H1 (cell line): ENCODE results near the gene MRPL33. TPM values are rescaled to one million over a fixed set of nuclear protein-coding genes. Genes with fewer than 3 reads are reported as not detected.

Source experiments
- CTCF ChIA-PET: fragments of 300-600 bp; sonication (Branson Sonifier 250); formaldehyde crosslinking; loops from one replicate; lab custom pipeline; 2021; ENCODE audit not compliant: partially characterized antibody; lab: Charles Lee
- POLR2A ChIA-PET: fragments of 300-600 bp; sonication (Branson Sonifier 250); formaldehyde crosslinking; loops from one replicate; lab custom pipeline; 2021; ENCODE audit warnings: inconsistent platforms; ENCODE audit not compliant: partially characterized antibody; lab: Charles Lee
- DNase-seq, 2 experiments: peaks; one replicate each; pipeline versions ENCODE4 v3.0.0 to v3.0.0-alpha.2; 2010 to 2022; ENCODE audit warnings: low spot score in 2 of 2, low read depth in 1 of 2, mixed read lengths in 1 of 2
- FAIRE-seq: peaks from 2 replicates; lab custom pipeline; 2011; peaks lifted over from hg19 to GRCh38; lab: Jason Lieb, UNC
- H2AFZ ChIP-seq: 2 replicates; pipeline ENCODE4 v1.8.1; 2012; ENCODE audit warnings: low read length, inconsistent platforms
- H2AK5ac ChIP-seq: 2 replicates; pipeline ENCODE4 v1.6.1; 2013; ENCODE audit warnings: low read depth, low read length
- H2BK120ac ChIP-seq: replicated peaks from 2 replicates; pipeline ENCODE3; 2013; ENCODE audit warnings: low read depth, low read length, inconsistent platforms
- H2BK12ac ChIP-seq: 2 replicates; pipeline ENCODE4 v1.6.1; 2013; ENCODE audit warnings: low read depth, low read length
- H2BK15ac ChIP-seq: 2 replicates; pipeline ENCODE4 v1.6.1; 2013; ENCODE audit warnings: low read length
- H2BK20ac ChIP-seq: 2 replicates; pipeline ENCODE4 v1.6.1; 2013; ENCODE audit warnings: low read length
- H2BK5ac ChIP-seq: 2 replicates; pipeline ENCODE4 v1.6.1; 2013; ENCODE audit warnings: low read depth, low read length
- H3K14ac ChIP-seq: 2 replicates; pipeline ENCODE4 v1.6.1; 2013; ENCODE audit warnings: inconsistent platforms; ENCODE audit not compliant: insufficient read length
- H3K18ac ChIP-seq: 2 replicates; pipeline ENCODE4 v1.6.1; 2013; ENCODE audit warnings: low read length; ENCODE audit errors: extremely low read depth
- H3K23ac ChIP-seq: 2 replicates; pipeline ENCODE4 v1.6.1; 2013; ENCODE audit warnings: inconsistent platforms; ENCODE audit not compliant: insufficient read length
- H3K23me2 ChIP-seq: 2 replicates; pipeline ENCODE4 v1.6.1; 2013; ENCODE audit warnings: low read depth, low read length
- H3K27ac ChIP-seq: 2 replicates; pipeline ENCODE4 v1.6.1; 2011; ENCODE audit warnings: low read depth, low read length, inconsistent platforms
- H3K27me3 ChIP-seq, 4 experiments: replicated peaks in 1 of 4; 1 replicate in 1 of 4; 2 replicates in 3 of 4; pipeline versions ENCODE4 v1.6.1 to v1.8.1; 2011 to 2013; ENCODE audit warnings: low read length in 3 of 4, mild to moderate bottlenecking in 3 of 4, inconsistent platforms in 2 of 4, mixed read lengths in 2 of 4, moderate library complexity in 1 of 4; ENCODE audit not compliant: control insufficient read depth in 3 of 4, insufficient read depth in 3 of 4; ENCODE audit errors: extremely low read depth in 1 of 4
- H3K36me3 ChIP-seq, 4 experiments: 2 replicates each; pipeline versions ENCODE4 v1.6.1 to v1.8.1; 2011 to 2013; ENCODE audit warnings: mild to moderate bottlenecking in 4 of 4, low read length in 3 of 4, moderate library complexity in 2 of 4, control low read depth in 1 of 4, inconsistent platforms in 1 of 4; ENCODE audit not compliant: insufficient read depth in 4 of 4, control insufficient read depth in 2 of 4
- H3K4ac ChIP-seq: replicated peaks from 2 replicates; pipeline ENCODE3; 2013; ENCODE audit warnings: low read length, low read depth, mixed read lengths, inconsistent platforms; ENCODE audit not compliant: insufficient read length
- H3K4me1 ChIP-seq, 4 experiments: replicated peaks in 1 of 4; 1 replicate in 1 of 4; 2 replicates in 3 of 4; pipeline versions ENCODE4 v1.6.1 to v1.8.1; 2011 to 2013; ENCODE audit warnings: low read length in 3 of 4, inconsistent platforms in 2 of 4, mixed read lengths in 1 of 4; ENCODE audit not compliant: insufficient read depth in 4 of 4, control insufficient read depth in 3 of 4
- H3K4me2 ChIP-seq, 2 experiments: 2 replicates each; pipeline versions ENCODE4 v1.6.1 to v1.8.1; 2011 to 2013; ENCODE audit warnings: low read depth in 2 of 2, low read length in 2 of 2, control low read depth in 1 of 2, inconsistent platforms in 1 of 2, mild to moderate bottlenecking in 1 of 2; ENCODE audit not compliant: insufficient read depth in 1 of 2
- H3K4me3 ChIP-seq, 4 experiments: fragments of 200-600, 300-600 bp in 1 of 4; sonication (generic), shearing (Covaris generic), sonication (Bioruptor Twin) in 1 of 4; 2 replicates each; pipeline versions ENCODE4 v1.5.1 to v1.8.1; 2011 to 2016; ENCODE audit warnings: low read length in 4 of 4, low read depth in 3 of 4, control low read depth in 2 of 4, inconsistent platforms in 2 of 4, mild to moderate bottlenecking in 2 of 4, mixed read lengths in 1 of 4, moderate library complexity in 1 of 4; ENCODE audit not compliant: insufficient read depth in 2 of 4; ENCODE audit errors: extremely low read depth in 1 of 4
- H3K56ac ChIP-seq: replicated peaks from 2 replicates; pipeline ENCODE3; 2013; ENCODE audit warnings: low read depth, mild to moderate bottlenecking, mixed read lengths, low read length, inconsistent platforms; ENCODE audit not compliant: insufficient read length
- H3K79me1 ChIP-seq: 2 replicates; pipeline ENCODE4 v1.6.1; 2013; ENCODE audit warnings: low read depth, low read length, control low read depth
- H3K79me2 ChIP-seq, 2 experiments: 2 replicates each; pipeline versions ENCODE4 v1.6.1 to v1.8.1; 2012 to 2013; ENCODE audit warnings: low read length in 2 of 2, mild to moderate bottlenecking in 2 of 2, inconsistent platforms in 1 of 2; ENCODE audit not compliant: insufficient read depth in 2 of 2, control insufficient read depth in 1 of 2
- H3K9ac ChIP-seq, 4 experiments: replicated peaks in 1 of 4; 1 replicate in 1 of 4; 2 replicates in 3 of 4; pipeline versions ENCODE4 v1.6.1 to v1.8.1; 2011 to 2013; ENCODE audit warnings: low read depth in 3 of 4, low read length in 3 of 4, control low read depth in 2 of 4, mild to moderate bottlenecking in 2 of 4, moderate library complexity in 2 of 4, inconsistent platforms in 1 of 4; ENCODE audit errors: extremely low read depth in 1 of 4
- H3K9me3 ChIP-seq, 2 experiments: 2 replicates each; pipeline versions ENCODE4 v1.6.1 to v1.8.1; 2012 to 2013; ENCODE audit warnings: mild to moderate bottlenecking in 2 of 2, moderate library complexity in 2 of 2, control low read depth in 1 of 2, inconsistent platforms in 1 of 2, low read depth in 1 of 2, low read length in 1 of 2, mixed read lengths in 1 of 2; ENCODE audit not compliant: insufficient read depth in 2 of 2
- H4K20me1 ChIP-seq, 2 experiments: replicated peaks in 1 of 2; 2 replicates each; pipeline versions ENCODE3 to v1.8.1; 2011 to 2013; ENCODE audit warnings: inconsistent platforms in 2 of 2, low read length in 2 of 2, mild to moderate bottlenecking in 1 of 2; ENCODE audit not compliant: insufficient read depth in 2 of 2, control insufficient read depth in 1 of 2
- H4K5ac ChIP-seq: 2 replicates; pipeline ENCODE4 v1.6.1; 2013; ENCODE audit warnings: low read length, low read depth, mixed read lengths, inconsistent platforms; ENCODE audit not compliant: insufficient read length
- H4K8ac ChIP-seq: 2 replicates; pipeline ENCODE4 v1.8.0; 2013; ENCODE audit warnings: mild to moderate bottlenecking, moderate library complexity, low read length, inconsistent platforms; ENCODE audit not compliant: insufficient read depth; ENCODE audit errors: extremely low read depth
- H4K91ac ChIP-seq: replicated peaks from 2 replicates; pipeline ENCODE3; 2013; ENCODE audit warnings: low read length, mixed read lengths, inconsistent platforms; ENCODE audit not compliant: insufficient read length
- ATF3 ChIP-seq: IDR thresholded peaks from 2 replicates; pipeline ENCODE4 v1.6.1; 2011; ENCODE audit warnings: low read depth, mild to moderate bottlenecking, low read length; ENCODE audit not compliant: insufficient read depth
- BRCA1 ChIP-seq: IDR thresholded peaks from 2 replicates; pipeline ENCODE4 v1.6.1; 2012; ENCODE audit warnings: low read depth, low read length, improper control_type of control experiment
- CEBPB ChIP-seq: IDR thresholded peaks from 2 replicates; pipeline ENCODE4 v1.6.1; 2012; ENCODE audit warnings: low read depth, low read length
- CREB1 ChIP-seq: IDR thresholded peaks from 2 replicates; pipeline ENCODE4 v1.6.1; 2012; ENCODE audit warnings: inconsistent platforms
- CTCF ChIP-seq, 3 experiments: IDR thresholded peaks; 1 replicate in 2 of 3; 2 replicates in 1 of 3; pipeline versions ENCODE4 v1.5.1 to v1.6.1; 2011; ENCODE audit warnings: low read length in 3 of 3, mild to moderate bottlenecking in 3 of 3, inconsistent platforms in 2 of 3, low read depth in 1 of 3, moderate library complexity in 1 of 3; ENCODE audit not compliant: insufficient read depth in 1 of 3; ENCODE audit errors: control extremely low read depth in 1 of 3
- EGR1 ChIP-seq: IDR thresholded peaks from 2 replicates; pipeline ENCODE4 v1.6.1; 2011; ENCODE audit warnings: low read depth, low read length, borderline replicate concordance
- EZH2 ChIP-seq: fragments of 200-600 bp; sonication (generic); IDR thresholded peaks from 2 replicates; pipeline ENCODE4 v1.7.1; 2012; ENCODE audit warnings: low read depth, mild to moderate bottlenecking, moderate library complexity, low read length, inconsistent platforms; ENCODE audit not compliant: severe bottlenecking
- FOSL1 ChIP-seq: IDR thresholded peaks from 2 replicates; pipeline ENCODE4 v1.6.1; 2011; ENCODE audit warnings: mild to moderate bottlenecking, low read depth, low read length, moderate library complexity; ENCODE audit not compliant: insufficient read depth
- RAD21 ChIP-seq, 2 experiments: IDR thresholded peaks in 1 of 2; conservative IDR thresholded peaks in 1 of 2; 2 replicates each; pipeline ENCODE4 v1.6.1; 2011; ENCODE audit warnings: low read depth in 2 of 2, low read length in 2 of 2, improper control_type of control experiment in 1 of 2, inconsistent platforms in 1 of 2, mild to moderate bottlenecking in 1 of 2, moderate library complexity in 1 of 2
- RFX5 ChIP-seq: IDR thresholded peaks from 2 replicates; pipeline ENCODE4 v1.6.1; 2011; ENCODE audit warnings: low read depth, low read length, improper control_type of control experiment, borderline replicate concordance
- polyA plus RNA-seq, 7 experiments: library from polyadenylated mRNA; depleted of rRNA in 3 of 7; stranded (reverse) in 5 of 7; unstranded in 2 of 7; fragments of >200 nt in 5 of 7; fragments of 200-250 nt in 2 of 7; gene quantifications; 1 replicate in 5 of 7; 2 replicates in 1 of 7; 4 replicates in 1 of 7; pipeline versions ENCODE4 v1.2.1 to v1.2.3, GENCODE V29; 2011 to 2013; ENCODE audit warnings: missing spikeins in 2 of 7, mixed read lengths in 2 of 7
- total RNA-seq: library from RNA; stranded (reverse); fragmentation: NEBNext Ultra II Directional; extraction: Animal tissue kit (Norgen Biotek cat#: 25700); gene quantifications from 2 replicates; pipeline ENCODE4 v1.2.1, GENCODE V29; 2021

Gene MRPL33
- total and polyA plus RNA-seq, 2 of the 8 experiments (the other 6 are each of a cell fraction or from before 2014, with no cell fraction given), result 24.3 to 62.9 TPM

- no peak overlapping the region for H2BK120ac ChIP-seq
- H3K4me3 ChIP-seq, result no peak overlapping the region
- H3K23ac ChIP-seq, result no peak overlapping the region
- 0 out of 2 replicates have a peak overlapping the region, but pooled peaks have one; percentile 82 for H2AK5ac ChIP-seq
- H2BK12ac ChIP-seq, result no peak overlapping the region
- no peak overlapping the region for H3K18ac ChIP-seq
- ChIA-PET CTCF (no interaction called here), POLR2A (no interaction called here)
- H3K14ac ChIP-seq, result no peak overlapping the region
- H3K23me2 ChIP-seq, result no peaks in the 10 kb centered on the region
- no peak overlapping the region for H4K5ac ChIP-seq
- H3K79me2 ChIP-seq, result no peaks in the 10 kb centered on the region
- no peaks in the 10 kb centered on the region for H3K4me1 ChIP-seq
- H3K79me1 ChIP-seq, result no peaks in the 10 kb centered on the region
- H2BK20ac ChIP-seq, result no peak overlapping the region
- no peak overlapping the region for H4K8ac ChIP-seq
- H3K4ac ChIP-seq, result no peak overlapping the region
- H2AFZ ChIP-seq, result no peak overlapping the region
- H3K27ac ChIP-seq, result no peak overlapping the region
- no peaks in the 10 kb centered on the region for H3K36me3 ChIP-seq
- H4K20me1 ChIP-seq, result no peaks in the 10 kb centered on the region
- no peak for FAIRE-seq
- no peak overlapping the region for H2BK5ac ChIP-seq
- H2BK15ac ChIP-seq, result no peak overlapping the region
- no peak overlapping the region for H3K4me2 ChIP-seq
- H3K56ac ChIP-seq, result no peak overlapping the region
- H4K91ac ChIP-seq, result no peak overlapping the region
- TF ChIP-seq CTCF (IDR thresholded peaks at IDR 0.05; ENCODE audit: control extremely low read depth in 1 of 3, insufficient read depth in 1 of 3, low read depth in 1 of 3, low read length in 3 of 3) (no peak), CEBPB (no peak), BRCA1 (no peak), RAD21 (IDR thresholded peaks at IDR 0.05 in 1 of 2, conservative IDR thresholded peaks at IDR 0.05 in 1 of 2; ENCODE audit: low read depth in 2 of 2, low read length in 2 of 2) (no peak), FOSL1 (no peak), ATF3 (no peak), CREB1 (no peak), EGR1 (no peak), RFX5 (no peak), EZH2 (no peak)
- no peak overlapping the region for H3K9ac ChIP-seq
- H3K27me3 ChIP-seq, result no peaks in the 10 kb centered on the region
- H3K9me3 ChIP-seq, result no peaks in the 10 kb centered on the region
- no peak for DNase-seq
Measured at GRCh38 chr2:27792759-27793158, 21.2 kb downstream of the MRPL33 start.
